Stomach (tissue), 9 donors: ENCODE data around the gene LRP2BP. TPM values are rescaled to one million over a fixed set of nuclear protein-coding genes. Genes with fewer than 3 reads are reported as not detected.

Experiments used
- DNase-seq, 2 donors: peaks; one replicate each; pipeline versions ENCODE4 v3.0.0 to v3.0.0-alpha.2; 2013 to 2019
- H3K27ac ChIP-seq, 5 donors: fragments of 200-600 bp in 4 of 5; sonication (generic) in 4 of 5; one replicate each; pipeline ENCODE4 v1.5.1; 2013 to 2019; ENCODE audit warnings: mild to moderate bottlenecking in 1 of 5, moderate library complexity in 1 of 5
- H3K27me3 ChIP-seq, 3 donors: fragments of 200-600 bp; sonication (generic); one replicate each; pipeline ENCODE4 v1.5.1; 2017 to 2019; ENCODE audit warnings: mixed run types in 1 of 3
- H3K36me3 ChIP-seq, 4 donors: fragments of 200-600 bp; sonication (generic); 1 replicate in 3 of 4; 2 replicates in 1 of 4; pipeline ENCODE4 v1.5.1; 2016 to 2019
- H3K4me1 ChIP-seq, 4 donors: fragments of 200-600 bp; sonication (generic); one replicate each; pipeline ENCODE4 v1.5.1; 2016 to 2019
- H3K4me3 ChIP-seq, 4 donors: fragments of 200-600 bp; sonication (generic) in 3 of 4; one replicate each; pipeline ENCODE4 v1.5.1; 2016 to 2019; ENCODE audit warnings: mild to moderate bottlenecking in 1 of 4
- H3K9me3 ChIP-seq, 4 donors: fragments of 200-600 bp; sonication (generic); one replicate each; pipeline ENCODE4 v1.5.1; 2016 to 2019
- EP300 ChIP-seq: sonication (generic); formaldehyde crosslinking; IDR thresholded peaks from one replicate; pipeline ENCODE4 v1.6.1; 2017; ENCODE audit warnings: antibody characterized with exemption
- POLR2A ChIP-seq, 4 donors: fragments of 450-650 bp; IDR thresholded peaks; one replicate each; pipeline ENCODE4 v1.6.1; 2016; ENCODE audit warnings: antibody characterized with exemption in 4 of 4, control low read depth in 2 of 4, mild to moderate bottlenecking in 1 of 4, moderate library complexity in 1 of 4
- POLR2AphosphoS5 ChIP-seq, 3 donors: sonication (generic); formaldehyde crosslinking; IDR thresholded peaks; one replicate each; pipeline ENCODE4 v1.6.1; 2016; ENCODE audit warnings: antibody characterized with exemption in 3 of 3
- WGBS, 5 donors: extraction: QIAGEN DNeasy Blood & Tissue Kit in 3 of 5; methylation state at CpG; one replicate each; pipeline versions ENCODE4 v1.1.5 to v1.1.7; 2013 to 2018; 5-methylcytosine and 5-hydroxymethylcytosine counted together
- intact Hi-C: fragments of 100-400 bp; cut with DNase I; formaldehyde crosslinking; loops from one replicate; pipeline ENCODE4 v1.15.1; 2023; ENCODE audit warnings: low total_unique reads
- polyA plus RNA-seq, 3 donors: library from polyadenylated mRNA; stranded (reverse); fragments of 200-250 nt; gene quantifications; one replicate each; pipeline ENCODE4 v1.2.3, GENCODE V29; 2013
- total RNA-seq, 5 donors: library from RNA; depleted of rRNA; stranded (reverse); fragments of >200 nt; gene quantifications; one replicate each; pipeline versions ENCODE4 v1.1.0 to v1.2.3, GENCODE V29; 2014 to 2016
- TF ChIP-seq, protein P1 (sequence below), 7 experiments: fragments of 450-650 bp in 4 of 7; fragments of 200-600 bp in 3 of 7; sonication (generic) in 3 of 7; IDR thresholded peaks; one replicate each; pipeline ENCODE4 v1.5.1; 2016 to 2019; ENCODE audit warnings: antibody characterized with exemption in 7 of 7, control low read depth in 2 of 7, mild to moderate bottlenecking in 1 of 7
- donor health status: healthy with polysubstance abuse.
- donor health status: Bipolar disorder and iron deficiency.
- donor health status: healthy.

Gene LRP2BP
- total and polyA plus RNA-seq, 8 donors, result 0.31 to 4.8 (median 0.45) TPM; not detected in 3

DNA sequence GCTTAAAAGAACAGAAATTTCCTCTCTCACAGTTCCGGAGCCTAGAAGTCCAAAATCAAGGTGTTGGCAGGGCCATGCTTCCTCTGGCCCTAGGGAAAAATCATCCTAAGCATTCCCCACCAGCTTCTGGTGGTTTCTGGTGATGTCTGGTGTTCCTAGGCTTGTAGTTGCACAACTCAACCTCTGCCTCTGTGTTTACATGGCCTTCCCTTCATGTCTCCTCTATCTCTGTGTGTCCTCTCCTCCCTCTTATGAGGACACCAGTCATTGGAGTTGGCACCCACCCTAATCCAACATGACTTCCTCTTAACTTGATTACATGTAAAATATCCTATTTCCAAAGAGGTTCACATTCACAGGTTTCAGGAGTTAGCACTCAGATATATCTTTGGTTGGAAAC lies 15.4 kb downstream of the LRP2BP start:
- H3K36me3 ChIP-seq, result peaks cover 0 to 7% (median 0%) of the 10 kb centered on the region in 4 donors
- TF ChIP-seq POLR2AphosphoS5 (IDR thresholded peaks at IDR 0.05) (no peak), EP300 (no peak), POLR2A (IDR thresholded peaks at IDR 0.05) (no peak)
- TF ChIP-seq, protein P1, sequence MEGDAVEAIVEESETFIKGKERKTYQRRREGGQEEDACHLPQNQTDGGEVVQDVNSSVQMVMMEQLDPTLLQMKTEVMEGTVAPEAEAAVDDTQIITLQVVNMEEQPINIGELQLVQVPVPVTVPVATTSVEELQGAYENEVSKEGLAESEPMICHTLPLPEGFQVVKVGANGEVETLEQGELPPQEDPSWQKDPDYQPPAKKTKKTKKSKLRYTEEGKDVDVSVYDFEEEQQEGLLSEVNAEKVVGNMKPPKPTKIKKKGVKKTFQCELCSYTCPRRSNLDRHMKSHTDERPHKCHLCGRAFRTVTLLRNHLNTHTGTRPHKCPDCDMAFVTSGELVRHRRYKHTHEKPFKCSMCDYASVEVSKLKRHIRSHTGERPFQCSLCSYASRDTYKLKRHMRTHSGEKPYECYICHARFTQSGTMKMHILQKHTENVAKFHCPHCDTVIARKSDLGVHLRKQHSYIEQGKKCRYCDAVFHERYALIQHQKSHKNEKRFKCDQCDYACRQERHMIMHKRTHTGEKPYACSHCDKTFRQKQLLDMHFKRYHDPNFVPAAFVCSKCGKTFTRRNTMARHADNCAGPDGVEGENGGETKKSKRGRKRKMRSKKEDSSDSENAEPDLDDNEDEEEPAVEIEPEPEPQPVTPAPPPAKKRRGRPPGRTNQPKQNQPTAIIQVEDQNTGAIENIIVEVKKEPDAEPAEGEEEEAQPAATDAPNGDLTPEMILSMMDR (IDR thresholded peaks at IDR 0.05), result no peak
- intact Hi-C loops, result no loop called here
- no peak for DNase-seq
- H3K9me3 ChIP-seq, result no peaks in the 10 kb centered on the region
- no peak overlapping the region for H3K4me3 ChIP-seq
- no peak overlapping the region for H3K27ac ChIP-seq
- H3K27me3 ChIP-seq, result no peaks in the 10 kb centered on the region
- WGBS, 5 donors, result 92 to 100% (median 98%) methylated on average over 1 of the region's 1 CpG
- peaks cover 0 to 19% (median 9%) of the 10 kb centered on the region in 4 donors for H3K4me1 ChIP-seq

DNA sequence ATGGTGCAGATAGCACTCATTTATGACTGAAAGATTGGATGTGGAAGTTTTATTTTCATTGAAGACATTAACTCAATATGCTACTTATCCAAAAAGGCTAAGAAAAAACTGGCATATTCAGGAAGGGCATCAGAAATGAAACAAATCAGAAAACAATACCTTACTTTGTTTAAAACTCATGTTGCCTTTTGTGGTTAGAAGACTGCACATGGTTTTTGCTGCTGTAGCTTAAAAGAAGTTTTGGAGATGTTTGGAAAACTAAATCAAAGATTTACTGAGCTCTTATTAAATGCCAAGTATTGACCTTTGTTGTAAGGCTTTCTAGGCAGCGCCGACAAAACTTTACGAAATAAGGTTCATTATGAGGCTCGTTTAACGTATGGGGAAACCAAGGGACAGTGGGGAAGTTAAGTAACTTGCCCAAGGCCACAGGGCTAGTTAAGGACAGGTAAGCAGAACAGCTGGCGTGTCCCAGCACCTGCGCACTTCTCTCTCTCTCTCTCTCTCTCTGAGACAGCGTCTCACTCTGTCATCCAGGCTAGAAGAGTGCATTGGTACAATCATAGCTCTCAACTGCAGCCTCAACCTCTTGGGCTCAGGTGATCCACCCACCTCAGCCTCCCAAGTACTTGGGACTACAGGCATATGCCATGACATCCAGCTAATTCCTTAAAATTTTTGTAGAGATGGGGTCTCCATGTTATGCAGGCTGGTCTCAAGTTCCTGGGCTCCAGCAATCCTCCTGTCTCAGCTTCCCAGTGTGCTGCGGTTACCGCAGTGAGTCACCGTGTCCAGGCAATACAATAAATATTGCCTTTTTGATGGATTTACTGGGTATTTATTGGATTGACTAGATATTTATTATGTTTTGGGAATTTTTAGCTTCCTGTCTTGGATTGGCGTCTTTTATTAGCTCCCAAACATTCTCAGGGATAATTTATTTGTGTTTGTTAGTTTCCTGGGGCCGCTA lies 16.1 kb downstream of the LRP2BP start:
- TF ChIP-seq POLR2A (IDR thresholded peaks at IDR 0.05) (no peak), EP300 (no peak), POLR2AphosphoS5 (IDR thresholded peaks at IDR 0.05) (no peak)
- Histone ChIP-seq H3K36me3 (peaks cover 0 to 7% (median 0%) of the 10 kb centered on the region in 4 donors), H3K4me1 (peaks cover 0 to 14% (median 9%) of the 10 kb centered on the region in 4 donors), H3K27ac (no peak overlapping the region), H3K27me3 (no peaks in the 10 kb centered on the region), H3K9me3 (no peaks in the 10 kb centered on the region), H3K4me3 (no peak overlapping the region)
- no peak for DNase-seq
- intact Hi-C loops, result no loop called here
- 96 to 98% (median 97%) methylated on average over 13 of the region's 13 CpGs for WGBS, 5 donors

DNA sequence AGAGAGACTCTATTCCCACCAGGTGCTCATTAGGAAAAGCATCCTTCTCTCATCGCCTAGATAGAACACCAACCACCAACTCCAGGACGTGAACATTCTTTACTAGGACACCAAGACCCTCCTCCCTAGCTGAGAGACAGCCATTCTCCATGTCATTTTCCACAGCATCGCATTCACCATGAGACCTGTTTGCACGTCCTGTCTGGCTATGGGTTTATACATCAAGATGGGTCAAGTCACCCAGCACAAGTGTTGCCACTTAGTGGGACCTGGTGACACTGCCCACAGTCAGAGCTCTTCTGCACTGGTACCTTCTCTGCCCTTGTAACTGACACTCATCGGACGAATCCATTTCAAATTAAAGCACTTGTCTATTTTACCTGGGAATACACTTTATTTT lies 17.5 kb downstream of the LRP2BP start:
- intact Hi-C loops, result no loop called here
- Histone ChIP-seq H3K4me3 (no peak overlapping the region), H3K36me3 (peaks cover 0 to 17% (median 0%) of the 10 kb centered on the region in 4 donors), H3K27me3 (no peaks in the 10 kb centered on the region), H3K27ac (no peak overlapping the region), H3K4me1 (peaks cover 0 to 3% (median under 1%) of the 10 kb centered on the region in 4 donors), H3K9me3 (no peaks in the 10 kb centered on the region)
- DNase-seq, result no peak
- no peak for TF ChIP-seq POLR2AphosphoS5 (IDR thresholded peaks at IDR 0.05)
- no peak for TF ChIP-seq EP300
- no peak for TF ChIP-seq POLR2A (IDR thresholded peaks at IDR 0.05)
- TF ChIP-seq, protein P1 (IDR thresholded peaks at IDR 0.05), result no peak
- 78 to 97% (median 92%) methylated on average over 6 of the region's 6 CpGs for WGBS, 5 donors

DNA sequence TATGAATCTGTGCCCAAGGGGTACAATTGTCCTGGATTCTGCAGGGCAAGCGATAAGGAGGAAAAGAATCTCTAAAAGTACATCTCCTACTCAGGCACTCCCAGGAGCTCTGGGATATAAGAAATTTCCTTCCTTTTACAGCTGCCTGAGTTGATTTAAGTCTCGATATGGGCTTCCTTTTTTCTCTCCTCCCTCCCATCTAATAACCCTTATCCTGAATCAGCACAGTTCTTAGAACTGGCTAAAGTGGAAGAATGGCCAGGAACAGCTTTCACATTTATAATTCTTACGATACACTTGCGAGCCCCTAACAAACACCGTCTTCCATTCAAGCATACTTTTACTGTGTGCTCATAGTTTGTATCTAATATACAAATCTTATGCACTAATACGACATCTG lies 21.2 kb downstream of the LRP2BP start:
- TF ChIP-seq POLR2A (IDR thresholded peaks at IDR 0.05) (no peak), EP300 (no peak), POLR2AphosphoS5 (IDR thresholded peaks at IDR 0.05) (no peak)
- TF ChIP-seq, protein P1 (IDR thresholded peaks at IDR 0.05), result no peak
- H3K27ac ChIP-seq, result no peak overlapping the region
- DNase-seq, result no peak
- no peaks in the 10 kb centered on the region for H3K9me3 ChIP-seq
- peaks cover 0 to 44% (median 20%) of the 10 kb centered on the region in 4 donors for H3K36me3 ChIP-seq
- H3K4me3 ChIP-seq, result no peak overlapping the region
- 77 to 89% (median 83%) methylated on average over 6 of the region's 6 CpGs for WGBS, 5 donors
- no peaks in the 10 kb centered on the region for H3K4me1 ChIP-seq
- no peaks in the 10 kb centered on the region for H3K27me3 ChIP-seq
- intact Hi-C loops, result no loop called here
